Activated CD8-positive, alpha-beta T cell treated with anti-CD3 and anti-CD28 coated beads for 36 hours (primary cell): ENCODE measurements around the gene RIPPLY3. TPM values are rescaled to one million over a fixed set of nuclear protein-coding genes. Genes with fewer than 3 reads are reported as not detected.

Experiments used
- ATAC-seq: fragments of 200-7000 bp; cut with Tn5 transposase; one replicate; pipeline ENCODE4 v1.10.0; 2021; ENCODE audit warnings: mild to moderate bottlenecking, moderate library complexity
- CTCF ChIA-PET: fragments of 350-600 bp; sonication (Branson Sonifier 250); formaldehyde crosslinking; loops from one replicate; lab custom pipeline; 2021; ENCODE audit warnings: antibody characterized with exemption; lab: Charles Lee
- POLR2A ChIA-PET: fragments of 350-600 bp; sonication (Branson Sonifier 250); formaldehyde crosslinking; loops from one replicate; lab custom pipeline; 2021; ENCODE audit warnings: antibody characterized with exemption; lab: Charles Lee
- DNase-seq: peaks from one replicate; pipeline ENCODE4 v3.0.0-alpha.2; 2020
- H3K27ac Mint-ChIP-seq: one replicate; pipeline ENCODE4 v1.8.0; 2021; ENCODE audit warnings: mild to moderate bottlenecking, mixed read lengths
- H3K27me3 Mint-ChIP-seq: one replicate; pipeline ENCODE4 v1.8.0; 2021; ENCODE audit warnings: mixed read lengths
- H3K36me3 Mint-ChIP-seq: one replicate; pipeline ENCODE4 v1.8.0; 2021; ENCODE audit warnings: low read depth, mixed read lengths
- H3K4me1 Mint-ChIP-seq: one replicate; pipeline ENCODE4 v1.8.0; 2021; ENCODE audit warnings: low read depth, mixed read lengths
- H3K4me3 Mint-ChIP-seq: one replicate; pipeline ENCODE4 v1.8.0; 2021; ENCODE audit warnings: mild to moderate bottlenecking, moderate library complexity, mixed read lengths
- H3K9me3 Mint-ChIP-seq: one replicate; pipeline ENCODE4 v1.8.0; 2021; ENCODE audit warnings: mixed read lengths
- CTCF ChIP-seq: fragments of 200-600 bp; IDR thresholded peaks from one replicate; pipeline ENCODE4 v1.8.0; 2022; ENCODE audit warnings: antibody characterized with exemption, mild to moderate bottlenecking
- intact Hi-C: fragments of 100-400 bp; cut with micrococcal nuclease; formaldehyde crosslinking; loops from one replicate; pipeline ENCODE4 v1.10.0; 2022
- total RNA-seq, 2 experiments: library from RNA; stranded (reverse); gene quantifications; one replicate each; pipeline ENCODE4 v1.2.3, GENCODE V29; 2021

The RIPPLY3 gene
- total RNA-seq, 2 experiments from 2014 or later = not detected

GRCh38 chr21:36966821-36967768 is 39.4 kb upstream of the RIPPLY3 start:
- ChIA-PET CTCF (interaction anchor here (1.4 to 4.3 kb wide), 5 partner anchors 9 to 33 kb away, joined by 3 to 28 read pairs (median 10); no protein-coding TSS in a partner anchor), POLR2A (interaction anchor here (1.2 to 2.5 kb wide), 3 partner anchors 20 to 24 kb away, joined by 4 to 9 read pairs (median 9); no protein-coding TSS in a partner anchor)
- intact Hi-C loops = no loop called here
- no peak for ATAC-seq
- Mint-ChIP-seq H3K4me1 (peaks cover 22% of the 10 kb centered on the region), H3K4me3 (peak overlapping the region; percentile 69), H3K9me3 (no peaks in the 10 kb centered on the region), H3K27me3 (no peaks in the 10 kb centered on the region), H3K27ac (peak overlapping the region; percentile 71), H3K36me3 (peaks cover 2% of the 10 kb centered on the region)
- no peak for TF ChIP-seq CTCF
- DNase-seq = no peak

GRCh38 chr21:36968414-36968813 is 38.1 kb upstream of the RIPPLY3 start:
- no peak for TF ChIP-seq CTCF
- no peak overlapping the region for H3K4me3 Mint-ChIP-seq
- POLR2A ChIA-PET = interaction anchor here (1.0 to 1.8 kb wide), 2 partner anchors 9 to 21 kb away, joined by 3 to 6 read pairs; no protein-coding TSS in a partner anchor
- DNase-seq = no peak
- H3K4me1 Mint-ChIP-seq = peaks cover 22% of the 10 kb centered on the region
- CTCF ChIA-PET = interaction anchor here (0.9 to 4.3 kb wide), 3 partner anchors 11 to 41 kb away, joined by 3 to 14 read pairs (median 4); no protein-coding TSS in a partner anchor
- no peaks in the 10 kb centered on the region for H3K27me3 Mint-ChIP-seq
- no peak for ATAC-seq
- H3K36me3 Mint-ChIP-seq = peaks cover 2% of the 10 kb centered on the region
- H3K9me3 Mint-ChIP-seq = no peaks in the 10 kb centered on the region
- intact Hi-C loops = no loop called here
- H3K27ac Mint-ChIP-seq = no peak overlapping the region

GRCh38 chr21:36968976-36969375 is 37.5 kb upstream of the RIPPLY3 start:
- H3K27me3 Mint-ChIP-seq = no peaks in the 10 kb centered on the region
- intact Hi-C loops = no loop called here
- no peaks in the 10 kb centered on the region for H3K9me3 Mint-ChIP-seq
- H3K4me1 Mint-ChIP-seq = peaks cover 22% of the 10 kb centered on the region
- no peak overlapping the region for H3K4me3 Mint-ChIP-seq
- H3K27ac Mint-ChIP-seq = no peak overlapping the region
- CTCF ChIA-PET = interaction anchor here (0.9 to 4.3 kb wide), 3 partner anchors 11 to 42 kb away, joined by 3 to 14 read pairs (median 4); no protein-coding TSS in a partner anchor
- TF ChIP-seq CTCF = no peak
- no peak for ATAC-seq
- peaks cover 2% of the 10 kb centered on the region for H3K36me3 Mint-ChIP-seq
- no peak for DNase-seq
- POLR2A ChIA-PET = interaction anchor here (1.0 to 1.8 kb wide), 2 partner anchors 8 to 20 kb away, joined by 3 to 6 read pairs; no protein-coding TSS in a partner anchor

GRCh38 chr21:36973986-36974850 is 32.3 kb upstream of the RIPPLY3 start:
- no peaks in the 10 kb centered on the region for H3K9me3 Mint-ChIP-seq
- CTCF ChIA-PET = interaction anchor here (0.9 to 2.0 kb wide), 2 partner anchors 9 to 16 kb away, joined by 3 to 9 read pairs; no protein-coding TSS in a partner anchor
- no peaks in the 10 kb centered on the region for H3K27me3 Mint-ChIP-seq

More at GRCh38 chr21:36973986-36974850, 32.3 kb upstream of the RIPPLY3 start:
- no peak for DNase-seq
- Mint-ChIP-seq H3K27ac (no peak overlapping the region), H3K4me1 (peaks cover 21% of the 10 kb centered on the region), H3K36me3 (no peaks in the 10 kb centered on the region), H3K4me3 (no peak overlapping the region)
- ATAC-seq = peak; percentile 15
- POLR2A ChIA-PET = interaction anchor here (1.2 kb wide), 1 partner anchor 11 kb away, joined by 3 read pairs; no protein-coding TSS in a partner anchor
- TF ChIP-seq CTCF = no peak
- intact Hi-C loops = no loop called here
